Common myeloid progenitor, CD34-positive (primary cell): ENCODE results near the gene FAM171A2.

Experiments used
- CTCF ChIA-PET: fragments of 350-600 bp; sonication (Branson Sonifier 250); formaldehyde crosslinking; loops from one replicate; lab custom pipeline; 2021; ENCODE audit warnings: antibody characterized with exemption; lab: Charles Lee
- POLR2A ChIA-PET: fragments of 350-600 bp; sonication (Branson Sonifier 250); formaldehyde crosslinking; loops from one replicate; lab custom pipeline; 2021; ENCODE audit warnings: antibody characterized with exemption; lab: Charles Lee
- DNase-seq, 3 donors: peaks; one replicate each; pipeline versions ENCODE4 v3.0.0 to v3.0.0-alpha.2; 2013
- H3K27ac ChIP-seq, 2 experiments: 1 replicate in 1 of 2; 2 replicates in 1 of 2; pipeline ENCODE4 v1.7.0; 2013; ENCODE audit warnings: inconsistent platforms in 2 of 2, low read length in 2 of 2, mild to moderate bottlenecking in 2 of 2, low read depth in 1 of 2, moderate library complexity in 1 of 2; ENCODE audit not compliant: severe bottlenecking in 2 of 2, insufficient read depth in 1 of 2, poor library complexity in 1 of 2
- H3K27me3 ChIP-seq, 5 experiments: replicated peaks in 2 of 5; 1 replicate in 3 of 5; 2 replicates in 2 of 5; pipeline versions ENCODE4 v1.6.1 to v1.7.0; 2013; ENCODE audit warnings: low read length in 4 of 5, mild to moderate bottlenecking in 2 of 5, moderate library complexity in 2 of 5, inconsistent platforms in 1 of 5; ENCODE audit not compliant: insufficient read depth in 5 of 5, control insufficient read depth in 4 of 5
- H3K36me3 ChIP-seq, 4 experiments: 1 replicate in 2 of 4; 2 replicates in 2 of 4; pipeline versions ENCODE4 v1.6.1 to v1.7.0; 2013; ENCODE audit warnings: low read length in 3 of 4, control low read depth in 1 of 4, mild to moderate bottlenecking in 1 of 4; ENCODE audit not compliant: control insufficient read depth in 4 of 4, insufficient read depth in 4 of 4
- H3K4me1 ChIP-seq, 4 experiments: 1 replicate in 3 of 4; 2 replicates in 1 of 4; pipeline versions ENCODE4 v1.6.1 to v1.7.1; 2013; ENCODE audit warnings: low read length in 3 of 4, mild to moderate bottlenecking in 3 of 4, control low read depth in 1 of 4, inconsistent platforms in 1 of 4, moderate library complexity in 1 of 4; ENCODE audit not compliant: control insufficient read depth in 4 of 4, insufficient read depth in 4 of 4; ENCODE audit errors: control extremely low read depth in 1 of 4
- H3K4me3 ChIP-seq, 7 experiments: 1 replicate in 4 of 7; 2 replicates in 3 of 7; pipeline versions ENCODE4 v1.5.1 to v1.7.0; 2013; ENCODE audit warnings: mild to moderate bottlenecking in 7 of 7, low read length in 6 of 7, moderate library complexity in 6 of 7, inconsistent platforms in 2 of 7, low read depth in 2 of 7, control low read depth in 1 of 7; ENCODE audit not compliant: insufficient read depth in 4 of 7, control insufficient read depth in 1 of 7; ENCODE audit errors: extremely low read depth in 1 of 7
- H3K9me3 ChIP-seq, 5 experiments: 1 replicate in 4 of 5; 2 replicates in 1 of 5; pipeline versions ENCODE4 v1.6.1 to v1.7.1; 2013; ENCODE audit warnings: low read length in 4 of 5, mild to moderate bottlenecking in 2 of 5, inconsistent platforms in 1 of 5, low read depth in 1 of 5, moderate library complexity in 1 of 5; ENCODE audit not compliant: control insufficient read depth in 4 of 5, insufficient read depth in 2 of 5; ENCODE audit errors: control extremely low read depth in 1 of 5
- WGBS: methylation state at CpG from one replicate; pipeline ENCODE4 v1.1.5; 2013; ENCODE audit not compliant: insufficient coverage; 5-methylcytosine and 5-hydroxymethylcytosine counted together

The FAM171A2 gene

GRCh38 chr17:44361292-44362260, 2.1 kb downstream of the FAM171A2 start:
- WGBS, result 87% methylated on average over 5 of the region's 11 CpGs
- H3K27me3 ChIP-seq, result peaks cover 0 to 3% (median 0%) of the 10 kb centered on the region in 5 experiments
- H3K4me3 ChIP-seq, result peak overlapping the region in 3 of 7 experiments; percentile 75 to 84 (median 80)
- H3K27ac ChIP-seq, result no peak overlapping the region
- H3K4me1 ChIP-seq, result peaks cover 0 to 32% (median 18%) of the 10 kb centered on the region in 4 experiments
- peaks cover 0 to 6% (median 1%) of the 10 kb centered on the region in 4 experiments for H3K36me3 ChIP-seq
- ChIA-PET POLR2A (interaction anchor here (0.5 kb wide), 1 partner anchor 449 kb away, joined by 3 read pairs; no protein-coding TSS in a partner anchor), CTCF (interaction anchor here (0.9 to 5.0 kb wide), 9 partner anchors 10 to 162 kb away, joined by 3 to 21 read pairs (median 7); partner anchors contain the start of gene GRN)
- H3K9me3 ChIP-seq, result no peaks in the 10 kb centered on the region
- DNase-seq, result no peak

DNA sequence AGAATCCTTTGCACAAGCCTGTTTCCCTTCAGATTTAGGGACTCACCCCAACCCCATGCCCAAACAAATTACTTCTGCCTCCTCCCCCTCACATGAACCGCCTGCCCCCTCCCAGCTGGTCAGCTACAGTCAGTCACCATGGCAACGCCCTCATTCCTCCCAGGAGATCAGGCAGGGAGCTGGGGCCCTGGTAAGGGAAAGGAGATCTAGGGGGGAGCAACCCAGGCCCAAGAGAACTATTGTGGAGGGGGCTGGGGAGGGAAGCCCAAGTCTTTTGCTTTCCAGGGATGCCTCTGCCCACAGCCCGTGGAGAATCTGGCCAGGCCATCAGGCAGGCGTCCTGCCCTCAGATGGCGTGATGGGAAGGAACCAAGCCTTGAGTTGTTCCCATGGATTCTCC, 2.8 kb downstream of the FAM171A2 start:
- POLR2A ChIA-PET, result no interaction called here
- CTCF ChIA-PET, result interaction anchor here (1.1 to 5.0 kb wide), 5 partner anchors 10 to 163 kb away, joined by 3 to 21 read pairs (median 5); no protein-coding TSS in a partner anchor
- Histone ChIP-seq H3K4me1 (peaks cover 0 to 32% (median 18%) of the 10 kb centered on the region in 4 experiments), H3K27ac (no peak overlapping the region), H3K9me3 (no peaks in the 10 kb centered on the region), H3K27me3 (peaks cover 0 to 3% (median 0%) of the 10 kb centered on the region in 5 experiments), H3K36me3 (peaks cover 0 to 6% (median 3%) of the 10 kb centered on the region in 4 experiments), H3K4me3 (no peak overlapping the region)
- DNase-seq, result no peak
- no CpG with 5 or more reads among the region's 5 CpGs for WGBS

GRCh38 chr17:44360144-44360533, 3.5 kb downstream of the FAM171A2 start:
- no peak overlapping the region for H3K27ac ChIP-seq
- H3K4me3 ChIP-seq, result no peak overlapping the region
- no peaks in the 10 kb centered on the region for H3K9me3 ChIP-seq
- ChIA-PET CTCF (interaction anchor here (1.0 to 5.0 kb wide), 9 partner anchors 9 to 163 kb away, joined by 3 to 21 read pairs (median 5); partner anchors contain the start of gene GRN), POLR2A (interaction anchor here (0.6 to 1.3 kb wide), 2 partner anchors 9 to 27 kb away, joined by 3 to 5 read pairs; no protein-coding TSS in a partner anchor)
- no peak for DNase-seq
- peaks cover 0 to 3% (median 0%) of the 10 kb centered on the region in 5 experiments for H3K27me3 ChIP-seq
- 76% methylated on average over 5 of the region's 6 CpGs for WGBS
- peaks cover 0 to 35% (median 19%) of the 10 kb centered on the region in 4 experiments for H3K4me1 ChIP-seq
- H3K36me3 ChIP-seq, result peaks cover 0 to 7% (median 3%) of the 10 kb centered on the region in 4 experiments

GRCh38 chr17:44359458-44360143, 4.1 kb downstream of the FAM171A2 start:
- 96% methylated on average over 4 of the region's 14 CpGs for WGBS
- H3K9me3 ChIP-seq, result no peaks in the 10 kb centered on the region
- ChIA-PET POLR2A (interaction anchor here (0.6 to 1.3 kb wide), 2 partner anchors 9 to 28 kb away, joined by 3 to 5 read pairs; no protein-coding TSS in a partner anchor), CTCF (interaction anchor here (1.0 to 5.0 kb wide), 11 partner anchors 8 to 380 kb away, joined by 3 to 21 read pairs (median 5); partner anchors contain the start of gene GRN)
- H3K4me3 ChIP-seq, result no peak overlapping the region
- H3K27ac ChIP-seq, result no peak overlapping the region
- H3K4me1 ChIP-seq, result peaks cover 0 to 36% (median 21%) of the 10 kb centered on the region in 4 experiments
- no peak for DNase-seq
- H3K27me3 ChIP-seq, result no peaks in the 10 kb centered on the region
- peaks cover 0 to 7% (median 3%) of the 10 kb centered on the region in 4 experiments for H3K36me3 ChIP-seq

GRCh38 chr17:44359006-44359405, 4.6 kb downstream of the FAM171A2 start:
- peaks cover 0 to 37% (median 23%) of the 10 kb centered on the region in 4 experiments for H3K4me1 ChIP-seq
- CTCF ChIA-PET, result interaction anchor here (1.2 to 3.0 kb wide), 10 partner anchors 11 to 380 kb away, joined by 3 to 15 read pairs (median 4); partner anchors contain the start of gene GRN
- POLR2A ChIA-PET, result interaction anchor here (1.3 kb wide), 1 partner anchor 10 kb away, joined by 3 read pairs; no protein-coding TSS in a partner anchor
- no peak for DNase-seq
- no peaks in the 10 kb centered on the region for H3K9me3 ChIP-seq
- no peaks in the 10 kb centered on the region for H3K27me3 ChIP-seq
- peaks cover 0 to 7% (median 3%) of the 10 kb centered on the region in 4 experiments for H3K36me3 ChIP-seq
- H3K4me3 ChIP-seq, result no peak overlapping the region
- no peak overlapping the region for H3K27ac ChIP-seq
- WGBS, result 62% methylated on average over 4 of the region's 6 CpGs

GRCh38 chr17:44358066-44358465, 5.6 kb downstream of the FAM171A2 start:
- CTCF ChIA-PET, result interaction anchor here (0.7 to 3.0 kb wide), 12 partner anchors 9 to 165 kb away, joined by 3 to 15 read pairs (median 4); partner anchors contain the start of gene GRN
- Histone ChIP-seq H3K36me3 (peaks cover 0 to 7% (median 3%) of the 10 kb centered on the region in 4 experiments), H3K27ac (no peak overlapping the region), H3K4me3 (no peak overlapping the region), H3K27me3 (peaks cover 0 to 4% (median 0%) of the 10 kb centered on the region in 5 experiments), H3K9me3 (no peaks in the 10 kb centered on the region), H3K4me1 (peaks cover 0 to 39% (median 22%) of the 10 kb centered on the region in 4 experiments)
- DNase-seq, result no peak
- POLR2A ChIA-PET, result no interaction called here
- 95% methylated on average over 9 of the region's 9 CpGs for WGBS
